SU-DHL-6 (cell line): ENCODE data around the gene CUL9.
"Not testable (repeated sequence)": the region's sequence is repeated elsewhere in the genome, so short reads cannot be mapped to it uniquely, and the experiment has no call there.

Experiments used
- CTCF ChIP-seq: fragments of 200-600 bp; sonication (generic); IDR thresholded peaks from one replicate; pipeline ENCODE4 v1.5.1; 2017; ENCODE audit warnings: antibody characterized with exemption, mild to moderate bottlenecking, low read length, moderate library complexity; ENCODE audit not compliant: insufficient read depth, poor library complexity, severe bottlenecking
- EZH2phosphoT487 ChIP-seq: fragments of 200-600 bp; sonication (generic), shearing (Covaris generic); conservative IDR thresholded peaks from 2 replicates; pipeline ENCODE4 v1.6.1; 2018; ENCODE audit warnings: mild to moderate bottlenecking, antibody characterized with exemption, low read length, moderate library complexity, mixed read lengths

- TF ChIP-seq CTCF, EZH2phosphoT487: not testable (repeated sequence)
Measured at GRCh38 chr6:43139973-43140372, 42.0 kb upstream of the CUL9 start.
